SH-SY5Y (cell line): ENCODE results near the gene NOL4L.

Experiments
- GATA2 ChIP-seq: IDR thresholded peaks from 2 replicates; pipeline ENCODE4 v1.6.1; 2011; ENCODE audit warnings: mild to moderate bottlenecking, low read depth, low read length
- GATA3 ChIP-seq: IDR thresholded peaks from 2 replicates; pipeline ENCODE4 v1.6.1; 2011; ENCODE audit warnings: low read depth, mild to moderate bottlenecking, low read length, moderate library complexity

- TF ChIP-seq GATA2 (no peak), GATA3 (no peak)
These were observed 38.0 kb downstream of the NOL4L start for GRCh38 chr20:32546918-32547752.
